Thymus (tissue), 11 donors: ENCODE data around the gene ZBTB8OS. TPM values are rescaled to one million over a fixed set of nuclear protein-coding genes. Genes with fewer than 3 reads are reported as not detected.
A peak's percentile ranks its signal among the peaks of the same experiment; 100 is the strongest.

ENCODE experiments used
- DNase-seq, 9 donors: peaks; one replicate each; pipeline ENCODE4 v3.0.0-alpha.2; 2013; ENCODE audit warnings: low spot score in 9 of 9, low read depth in 6 of 9, missing footprints in 1 of 9
- H3K27ac ChIP-seq, 2 donors: one replicate each; pipeline ENCODE4 v1.5.1; 2013; ENCODE audit warnings: control low read depth in 1 of 2, low read depth in 1 of 2, low read length in 1 of 2, mild to moderate bottlenecking in 1 of 2, moderate library complexity in 1 of 2
- H3K27me3 ChIP-seq, 2 donors: one replicate each; pipeline ENCODE4 v1.5.1; 2013; ENCODE audit warnings: low read length in 1 of 2; ENCODE audit not compliant: control insufficient read depth in 2 of 2, insufficient read depth in 1 of 2
- H3K36me3 ChIP-seq, 2 donors: one replicate each; pipeline ENCODE4 v1.5.1; 2013; ENCODE audit warnings: low read length in 1 of 2, mild to moderate bottlenecking in 1 of 2, moderate library complexity in 1 of 2; ENCODE audit not compliant: control insufficient read depth in 2 of 2, insufficient read depth in 2 of 2
- H3K4me1 ChIP-seq, 2 donors: one replicate each; pipeline ENCODE4 v1.5.1; 2013; ENCODE audit warnings: low read length in 2 of 2; ENCODE audit not compliant: control insufficient read depth in 2 of 2, insufficient read depth in 2 of 2
- H3K4me3 ChIP-seq, 2 donors: one replicate each; pipeline ENCODE4 v1.5.1; 2013; ENCODE audit warnings: low read length in 2 of 2, control low read depth in 1 of 2, mild to moderate bottlenecking in 1 of 2
- H3K9me3 ChIP-seq, 2 donors: one replicate each; pipeline ENCODE4 v1.5.1; 2013; ENCODE audit warnings: low read length in 1 of 2, mild to moderate bottlenecking in 1 of 2; ENCODE audit not compliant: control insufficient read depth in 2 of 2, insufficient read depth in 1 of 2
- WGBS: extraction: QIAGEN DNeasy Blood & Tissue Kit; methylation state at CpG from one replicate; pipeline ENCODE4 v1.1.7; 2013; 5-methylcytosine and 5-hydroxymethylcytosine counted together
- polyA plus RNA-seq: library from polyadenylated mRNA; stranded (reverse); fragments of 200-250 nt; gene quantifications from one replicate; pipeline ENCODE4 v1.2.3, GENCODE V29; 2013
- total RNA-seq: library from RNA; stranded (reverse); fragments of 120-200 nt; gene quantifications from one replicate; pipeline ENCODE4 v1.2.4, GENCODE V29; 2013
- donor health status: healthy.

The ZBTB8OS gene
- total and polyA plus RNA-seq, 2 donors, result 56.0 to 64.8 TPM

DNA sequence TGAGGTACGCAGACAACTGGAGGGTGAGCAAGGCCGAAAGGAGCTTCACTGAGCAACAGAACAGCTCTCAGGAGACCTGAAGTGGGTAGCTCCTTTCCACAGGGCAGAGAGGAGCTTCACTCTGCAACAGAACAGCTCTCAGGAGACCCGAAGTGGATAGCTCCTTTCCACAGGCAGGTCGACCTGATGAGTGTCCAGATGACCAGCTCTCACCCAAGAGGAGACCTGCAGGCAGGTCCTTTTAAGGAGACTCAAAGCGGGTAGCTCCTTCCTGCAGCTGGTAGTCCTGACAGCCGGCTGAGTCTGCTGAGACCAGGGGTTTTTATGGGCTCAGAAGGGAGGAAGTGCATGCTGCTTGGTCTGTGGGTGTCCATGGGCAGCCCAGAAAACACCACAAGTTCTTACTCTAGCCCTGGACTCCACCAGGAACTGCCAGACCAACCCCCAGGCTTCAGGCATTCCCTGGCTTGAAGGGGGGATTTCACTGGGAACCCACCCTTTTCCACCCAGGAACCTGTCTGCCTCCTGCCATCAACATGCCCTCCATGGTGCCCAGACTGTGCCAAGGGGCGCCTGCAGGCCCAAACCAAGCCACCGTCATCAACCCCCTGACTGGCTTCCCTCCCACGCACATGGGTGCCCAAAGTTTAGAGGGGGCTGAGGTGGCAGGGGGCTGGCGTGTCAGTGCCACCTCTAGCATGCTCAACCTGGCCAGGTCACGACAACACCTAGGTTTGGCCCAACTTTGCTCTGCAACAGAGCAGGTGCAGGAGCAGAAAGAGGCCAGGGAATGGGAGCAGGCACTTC, 43.6 kb downstream of the ZBTB8OS start:
- no peak overlapping the region for H3K4me3 ChIP-seq
- no peak for DNase-seq
- peaks cover 0 to under 1% of the 10 kb centered on the region in 2 donors for H3K4me1 ChIP-seq
- H3K27me3 ChIP-seq, result peaks cover 0 to under 1% of the 10 kb centered on the region in 2 donors
- no peaks in the 10 kb centered on the region for H3K9me3 ChIP-seq
- H3K27ac ChIP-seq, result no peak overlapping the region
- H3K36me3 ChIP-seq, result peaks cover 0 to 4% of the 10 kb centered on the region in 2 donors
- 96% methylated on average over 11 of the region's 11 CpGs for WGBS

DNA sequence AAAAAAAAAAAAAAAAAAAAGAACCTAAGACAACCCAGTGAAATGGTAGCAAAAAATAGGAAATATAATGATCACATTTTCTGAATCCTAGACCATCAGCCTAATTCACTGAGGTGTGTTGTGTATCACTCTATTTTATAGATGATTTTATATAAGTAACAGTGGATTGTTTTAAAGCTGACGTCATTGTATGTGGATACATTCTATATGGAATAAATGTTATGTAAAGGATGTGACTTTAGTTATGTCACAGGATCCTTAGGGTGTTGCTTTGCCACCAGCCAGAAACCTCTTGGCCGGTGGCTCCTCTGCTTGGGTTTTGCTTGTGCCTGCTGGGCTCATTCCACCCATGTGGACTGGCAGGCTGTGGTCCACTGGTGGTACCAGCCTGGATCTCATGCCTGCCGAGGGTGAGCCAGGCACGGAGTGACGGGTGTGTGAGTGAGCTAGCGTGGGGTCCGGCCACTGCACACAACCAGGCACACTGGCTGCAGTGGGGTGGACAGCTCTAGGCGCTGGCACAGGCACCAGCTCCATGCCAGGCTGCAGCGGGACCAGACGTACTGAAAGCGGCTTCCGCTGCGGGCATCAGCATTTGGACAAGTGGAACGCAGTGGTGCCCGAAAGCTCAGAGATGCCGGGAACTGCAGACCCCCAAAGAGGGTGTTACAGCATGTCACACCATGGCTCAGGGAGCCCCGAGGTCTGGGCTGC, 44.5 kb downstream of the ZBTB8OS start:
- H3K4me1 ChIP-seq, result no peaks in the 10 kb centered on the region
- no peak for DNase-seq
- no peaks in the 10 kb centered on the region for H3K27me3 ChIP-seq
- no peak overlapping the region for H3K4me3 ChIP-seq
- no peaks in the 10 kb centered on the region for H3K9me3 ChIP-seq
- no peak overlapping the region for H3K27ac ChIP-seq
- H3K36me3 ChIP-seq, result peaks cover 0 to 4% of the 10 kb centered on the region in 2 donors
- WGBS, result 95% methylated on average over 17 of the region's 17 CpGs

DNA sequence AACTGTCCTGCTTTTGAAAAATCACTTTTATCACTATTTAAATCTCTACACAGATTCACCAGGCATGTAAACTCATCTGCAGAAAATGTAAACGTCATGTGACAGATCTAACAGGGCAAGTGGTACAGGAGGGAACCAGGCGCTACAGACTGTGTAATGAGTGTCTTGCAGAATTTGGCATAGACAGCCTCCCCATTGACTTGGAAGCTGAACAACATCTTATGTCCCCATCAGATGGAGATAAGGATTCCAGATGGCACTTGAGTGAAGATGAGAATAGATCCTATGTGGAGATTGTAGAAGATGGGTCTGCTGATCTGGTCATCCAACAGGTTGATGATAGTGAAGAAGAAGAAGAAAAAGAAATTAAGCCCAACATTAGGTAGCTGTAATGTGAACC, 50.3 kb downstream of the ZBTB8OS start:
- Histone ChIP-seq H3K9me3 (no peaks in the 10 kb centered on the region), H3K4me3 (no peak overlapping the region), H3K4me1 (no peaks in the 10 kb centered on the region), H3K27me3 (no peaks in the 10 kb centered on the region), H3K27ac (no peak overlapping the region), H3K36me3 (no peaks in the 10 kb centered on the region)
- DNase-seq, result no peak
- 97% methylated on average over 2 of the region's 2 CpGs for WGBS

DNA sequence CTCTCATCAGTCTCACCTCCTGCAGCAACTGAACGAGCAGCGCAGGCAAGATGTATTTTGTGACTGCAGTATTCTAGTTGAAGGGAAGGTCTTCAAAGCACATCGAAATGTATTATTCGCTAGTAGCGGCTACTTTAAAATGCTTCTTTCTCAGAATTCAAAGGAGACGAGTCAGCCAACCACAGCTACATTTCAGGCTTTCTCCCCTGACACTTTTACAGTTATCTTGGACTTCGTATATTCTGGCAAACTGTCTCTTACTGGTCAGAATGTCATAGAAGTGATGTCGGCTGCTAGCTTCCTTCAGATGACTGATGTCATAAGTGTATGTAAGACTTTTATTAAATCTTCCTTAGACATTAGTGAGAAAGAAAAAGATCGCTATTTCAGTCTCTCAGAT, 57.4 kb downstream of the ZBTB8OS start:
- H3K27ac ChIP-seq, result no peak overlapping the region
- DNase-seq, result no peak
- H3K4me1 ChIP-seq, result no peaks in the 10 kb centered on the region
- H3K4me3 ChIP-seq, result no peak overlapping the region
- H3K36me3 ChIP-seq, result peaks cover 0 to 2% of the 10 kb centered on the region in 2 donors
- no peaks in the 10 kb centered on the region for H3K9me3 ChIP-seq
- WGBS, result 99% methylated on average over 9 of the region's 9 CpGs
- no peaks in the 10 kb centered on the region for H3K27me3 ChIP-seq

DNA sequence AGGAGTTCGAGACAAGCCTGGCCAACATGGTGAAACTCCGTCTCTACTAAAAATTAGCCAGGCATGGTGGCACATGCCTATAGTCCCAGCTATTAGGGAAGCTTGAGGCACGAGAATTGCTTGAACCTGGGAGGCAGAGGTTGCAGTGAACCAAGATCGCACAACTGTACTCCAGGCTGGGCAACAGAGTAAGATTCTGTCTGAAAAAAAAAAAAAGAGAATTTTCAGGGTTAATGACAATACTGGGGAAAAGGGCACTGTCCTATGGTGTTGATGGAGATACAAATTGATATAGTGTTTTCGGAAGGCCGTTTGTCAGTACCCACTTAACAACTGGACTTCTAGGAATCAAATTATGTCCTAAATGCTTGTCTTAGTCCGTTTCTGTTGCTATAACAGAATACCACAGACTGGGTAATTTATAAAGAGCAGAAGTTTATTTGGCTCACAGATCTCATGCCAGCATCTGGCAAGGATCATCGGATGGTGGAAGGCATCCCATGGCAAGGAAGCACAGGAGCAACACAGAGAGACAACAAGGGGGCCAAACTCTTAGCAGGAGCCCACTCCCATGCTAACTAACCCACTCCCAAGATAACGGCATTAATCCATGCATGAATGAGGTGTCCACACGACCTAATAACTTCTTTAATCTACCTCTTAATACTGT, 69.9 kb downstream of the ZBTB8OS start:
- WGBS, result 96% methylated on average over 10 of the region's 10 CpGs
- H3K4me1 ChIP-seq, result no peaks in the 10 kb centered on the region

More for the DNA sequence above, 69.9 kb downstream of the ZBTB8OS start:
- no peaks in the 10 kb centered on the region for H3K27me3 ChIP-seq
- H3K36me3 ChIP-seq, result no peaks in the 10 kb centered on the region
- no peak overlapping the region for H3K4me3 ChIP-seq
- no peak overlapping the region for H3K27ac ChIP-seq
- DNase-seq, result peak in 3 of 9 donors; percentile 13 to 21 (median 15)
- no peaks in the 10 kb centered on the region for H3K9me3 ChIP-seq

Other genes with a start within 250 kb of the ZBTB8OS start
- gene ZBTB8B, start 185.5 kb downstream of the ZBTB8OS start, total RNA-seq, result 0.05 TPM
- 0.05 TPM for gene ZBTB8B, start 185.5 kb downstream of the ZBTB8OS start, polyA plus RNA-seq
- gene ZBTB8A, start 111.1 kb downstream of the ZBTB8OS start, total RNA-seq, result 2.2 TPM
- gene ZBTB8A, start 111.1 kb downstream of the ZBTB8OS start, polyA plus RNA-seq, result 2.1 TPM
- 204 TPM for gene RBBP4, start 658 bp upstream of the ZBTB8OS start, total RNA-seq
- gene RBBP4, start 658 bp upstream of the ZBTB8OS start, polyA plus RNA-seq, result 92.6 TPM
- 0.66 TPM for gene SYNC, start 52.2 kb upstream of the ZBTB8OS start, total RNA-seq
- 2.5 TPM for gene SYNC, start 52.2 kb upstream of the ZBTB8OS start, polyA plus RNA-seq
- gene YARS1, start 166.8 kb upstream of the ZBTB8OS start, total RNA-seq, result 64.2 TPM
- 41.7 TPM for gene YARS1, start 166.8 kb upstream of the ZBTB8OS start, polyA plus RNA-seq
- 24.6 TPM for gene S100PBP, start 167.1 kb upstream of the ZBTB8OS start, total RNA-seq
- gene S100PBP, start 167.1 kb upstream of the ZBTB8OS start, polyA plus RNA-seq, result 29.1 TPM
- 3.5 TPM for gene FNDC5, start 220.4 kb upstream of the ZBTB8OS start, total RNA-seq
- gene FNDC5, start 220.4 kb upstream of the ZBTB8OS start, polyA plus RNA-seq, result 0.78 TPM
- 0.24 TPM for gene HPCA, start 235.9 kb upstream of the ZBTB8OS start, total RNA-seq
- gene HPCA, start 235.9 kb upstream of the ZBTB8OS start, polyA plus RNA-seq, result 0.34 TPM